Neural cell (in vitro differentiated cells): ENCODE data around the gene AFF2. TPM values are rescaled to one million over a fixed set of nuclear protein-coding genes. Genes with fewer than 3 reads are reported as not detected.

Experiments used
- H2AFZ ChIP-seq: fragments of 200-600, 300-800 bp; sonication (generic), shearing (Covaris generic); 2 replicates; pipeline ENCODE4 v1.6.0; 2014; ENCODE audit warnings: low read depth, mild to moderate bottlenecking, antibody characterized with exemption, low read length, moderate library complexity
- H3F3A ChIP-seq: fragments of 200-600 bp; shearing (Covaris generic); 2 replicates; pipeline ENCODE4 v1.6.1; 2016; ENCODE audit warnings: mild to moderate bottlenecking, moderate library complexity, mixed read lengths, antibody characterized with exemption, low read length; ENCODE audit not compliant: insufficient read depth, poor library complexity, severe bottlenecking
- H3K27ac ChIP-seq: fragments of 200-600, 300-800 bp; sonication (generic), shearing (Covaris generic); 2 replicates; pipeline ENCODE4 v1.5.1; 2014; ENCODE audit warnings: mild to moderate bottlenecking, low read length, moderate library complexity
- H3K27me3 ChIP-seq: fragments of 300-800, 200-600 bp; sonication (generic), shearing (Covaris generic); 2 replicates; pipeline ENCODE4 v1.6.0; 2014; ENCODE audit warnings: mild to moderate bottlenecking, low read depth, low read length, moderate library complexity; ENCODE audit not compliant: insufficient read depth
- H3K36me3 ChIP-seq: fragments of 300-800, 200-600 bp; sonication (generic), shearing (Covaris generic); 2 replicates; pipeline ENCODE4 v1.5.1; 2014; ENCODE audit warnings: mild to moderate bottlenecking, antibody characterized with exemption, low read length, moderate library complexity; ENCODE audit not compliant: insufficient read depth
- H3K4me2 ChIP-seq: fragments of 300-800, 200-600 bp; sonication (generic), shearing (Covaris generic); 2 replicates; pipeline ENCODE4 v1.6.0; 2014; ENCODE audit warnings: mild to moderate bottlenecking, low read length
- H3K4me3 ChIP-seq: fragments of 300-800, 200-600 bp; sonication (generic), shearing (Covaris generic); 2 replicates; pipeline ENCODE4 v1.5.1; 2014; ENCODE audit warnings: mild to moderate bottlenecking, low read length, moderate library complexity
- H3K79me2 ChIP-seq: fragments of 200-600 bp; shearing (Covaris generic); replicated peaks from 2 replicates; pipeline ENCODE4 v1.6.0; 2014; ENCODE audit warnings: mild to moderate bottlenecking, low read length, moderate library complexity; ENCODE audit not compliant: insufficient read depth
- H3K9ac ChIP-seq: fragments of 300-800, 200-600 bp; sonication (generic), shearing (Covaris generic); 2 replicates; pipeline ENCODE4 v1.6.1; 2016; ENCODE audit warnings: mild to moderate bottlenecking, low read length, mixed read lengths
- H3K9me2 ChIP-seq: fragments of 200-600 bp; shearing (Covaris generic); 2 replicates; pipeline ENCODE4 v1.6.1; 2016; ENCODE audit warnings: mild to moderate bottlenecking, low read length, mixed read lengths; ENCODE audit not compliant: insufficient read depth
- H3K9me3 ChIP-seq: fragments of 200-600, 300-800 bp; sonication (generic), shearing (Covaris generic); 2 replicates; pipeline ENCODE4 v1.6.1; 2016; ENCODE audit warnings: mild to moderate bottlenecking, mixed run types, low read length, moderate library complexity, mixed read lengths
- H4K20me1 ChIP-seq: fragments of 200-600 bp; shearing (Covaris generic); 2 replicates; pipeline ENCODE4 v1.6.1; 2016; ENCODE audit warnings: mild to moderate bottlenecking, mixed run types; ENCODE audit not compliant: insufficient read depth
- EP300 ChIP-seq: fragments of 450-650 bp; conservative IDR thresholded peaks from 2 replicates; pipeline ENCODE4 v1.6.1; 2014; ENCODE audit warnings: antibody characterized with exemption, mild to moderate bottlenecking, moderate library complexity; ENCODE audit not compliant: poor library complexity, severe bottlenecking
- EZH2 ChIP-seq: fragments of 200-600, 300-800 bp; shearing (Covaris generic), sonication (generic); IDR thresholded peaks from 2 replicates; pipeline ENCODE4 v1.6.1; 2014; ENCODE audit warnings: antibody characterized with exemption, low read length, borderline replicate concordance, mild to moderate bottlenecking; ENCODE audit not compliant: insufficient read depth, poor library complexity, severe bottlenecking
- MXI1 ChIP-seq: fragments of 450-650 bp; conservative IDR thresholded peaks from 2 replicates; pipeline ENCODE4 v1.6.1; 2014; ENCODE audit warnings: antibody characterized with exemption, mild to moderate bottlenecking; ENCODE audit not compliant: poor library complexity, severe bottlenecking
- POLR2AphosphoS5 ChIP-seq: IDR thresholded peaks from 2 replicates; pipeline ENCODE4 v1.6.1; 2012
- RAD21 ChIP-seq: fragments of 450-650 bp; conservative IDR thresholded peaks from 2 replicates; pipeline ENCODE4 v1.6.1; 2014; ENCODE audit warnings: antibody characterized with exemption, mild to moderate bottlenecking, moderate library complexity
- SMC3 ChIP-seq: fragments of 450-650 bp; conservative IDR thresholded peaks from 2 replicates; pipeline ENCODE4 v1.6.1; 2014; ENCODE audit warnings: antibody characterized with exemption, mild to moderate bottlenecking, moderate library complexity; ENCODE audit not compliant: poor library complexity
- TAF1 ChIP-seq: IDR thresholded peaks from 2 replicates; pipeline ENCODE4 v1.6.1; 2012; ENCODE audit warnings: low read depth
- polyA plus RNA-seq: library from polyadenylated mRNA; depleted of rRNA; stranded (reverse); fragments of >200 nt; gene quantifications from 2 replicates; pipeline ENCODE4 v1.2.3, GENCODE V29; 2014
- TF ChIP-seq, protein P1 (sequence below): IDR thresholded peaks from 2 replicates; pipeline ENCODE4 v1.6.1; 2012; ENCODE audit warnings: borderline replicate concordance
- TF ChIP-seq, protein P2 (sequence below): fragments of 450-650 bp; IDR thresholded peaks from 2 replicates; pipeline ENCODE4 v1.5.1; 2014; ENCODE audit warnings: antibody characterized with exemption, mild to moderate bottlenecking, moderate library complexity; ENCODE audit not compliant: poor library complexity, severe bottlenecking

Gene AFF2
- polyA plus RNA-seq, 1 donor from 2014 or later = 10.5 TPM

DNA sequence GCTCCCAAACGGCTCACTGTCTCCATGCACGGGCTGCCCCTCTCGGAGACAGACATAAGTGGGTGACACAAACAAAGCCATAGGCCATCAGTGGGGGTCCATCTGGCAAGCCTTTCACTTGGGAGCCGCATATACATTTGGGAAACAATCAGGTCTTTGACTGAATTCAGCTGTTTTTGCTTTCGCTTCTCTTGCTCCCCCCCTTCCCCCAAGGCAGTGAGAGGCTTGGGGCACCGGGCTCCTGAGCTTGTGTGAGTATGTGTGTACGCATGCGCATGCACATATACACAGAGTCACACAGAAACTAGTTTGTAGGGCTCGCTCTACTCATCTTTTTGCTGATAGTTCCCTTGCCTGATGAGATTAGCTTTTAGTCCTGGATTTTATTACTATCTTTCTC is 284.4 kb downstream of the AFF2 start:
- Histone ChIP-seq H3K79me2 (no peaks in the 10 kb centered on the region), H3K9me3 (no peaks in the 10 kb centered on the region), H3K9ac (no peak overlapping the region), H4K20me1 (no peaks in the 10 kb centered on the region), H3F3A (no peaks in the 10 kb centered on the region), H3K9me2 (no peaks in the 10 kb centered on the region), H2AFZ (no peak overlapping the region), H3K27me3 (no peaks in the 10 kb centered on the region), H3K4me2 (no peak overlapping the region), H3K4me3 (no peak overlapping the region), H3K27ac (no peak overlapping the region), H3K36me3 (no peaks in the 10 kb centered on the region)
- TF ChIP-seq EP300 = no peak
- TF ChIP-seq, protein P1, sequence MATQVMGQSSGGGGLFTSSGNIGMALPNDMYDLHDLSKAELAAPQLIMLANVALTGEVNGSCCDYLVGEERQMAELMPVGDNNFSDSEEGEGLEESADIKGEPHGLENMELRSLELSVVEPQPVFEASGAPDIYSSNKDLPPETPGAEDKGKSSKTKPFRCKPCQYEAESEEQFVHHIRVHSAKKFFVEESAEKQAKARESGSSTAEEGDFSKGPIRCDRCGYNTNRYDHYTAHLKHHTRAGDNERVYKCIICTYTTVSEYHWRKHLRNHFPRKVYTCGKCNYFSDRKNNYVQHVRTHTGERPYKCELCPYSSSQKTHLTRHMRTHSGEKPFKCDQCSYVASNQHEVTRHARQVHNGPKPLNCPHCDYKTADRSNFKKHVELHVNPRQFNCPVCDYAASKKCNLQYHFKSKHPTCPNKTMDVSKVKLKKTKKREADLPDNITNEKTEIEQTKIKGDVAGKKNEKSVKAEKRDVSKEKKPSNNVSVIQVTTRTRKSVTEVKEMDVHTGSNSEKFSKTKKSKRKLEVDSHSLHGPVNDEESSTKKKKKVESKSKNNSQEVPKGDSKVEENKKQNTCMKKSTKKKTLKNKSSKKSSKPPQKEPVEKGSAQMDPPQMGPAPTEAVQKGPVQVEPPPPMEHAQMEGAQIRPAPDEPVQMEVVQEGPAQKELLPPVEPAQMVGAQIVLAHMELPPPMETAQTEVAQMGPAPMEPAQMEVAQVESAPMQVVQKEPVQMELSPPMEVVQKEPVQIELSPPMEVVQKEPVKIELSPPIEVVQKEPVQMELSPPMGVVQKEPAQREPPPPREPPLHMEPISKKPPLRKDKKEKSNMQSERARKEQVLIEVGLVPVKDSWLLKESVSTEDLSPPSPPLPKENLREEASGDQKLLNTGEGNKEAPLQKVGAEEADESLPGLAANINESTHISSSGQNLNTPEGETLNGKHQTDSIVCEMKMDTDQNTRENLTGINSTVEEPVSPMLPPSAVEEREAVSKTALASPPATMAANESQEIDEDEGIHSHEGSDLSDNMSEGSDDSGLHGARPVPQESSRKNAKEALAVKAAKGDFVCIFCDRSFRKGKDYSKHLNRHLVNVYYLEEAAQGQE = no peak
- no peak for TF ChIP-seq POLR2AphosphoS5
- no peak for TF ChIP-seq MXI1
- no peak for TF ChIP-seq EZH2
- TF ChIP-seq, protein P2, sequence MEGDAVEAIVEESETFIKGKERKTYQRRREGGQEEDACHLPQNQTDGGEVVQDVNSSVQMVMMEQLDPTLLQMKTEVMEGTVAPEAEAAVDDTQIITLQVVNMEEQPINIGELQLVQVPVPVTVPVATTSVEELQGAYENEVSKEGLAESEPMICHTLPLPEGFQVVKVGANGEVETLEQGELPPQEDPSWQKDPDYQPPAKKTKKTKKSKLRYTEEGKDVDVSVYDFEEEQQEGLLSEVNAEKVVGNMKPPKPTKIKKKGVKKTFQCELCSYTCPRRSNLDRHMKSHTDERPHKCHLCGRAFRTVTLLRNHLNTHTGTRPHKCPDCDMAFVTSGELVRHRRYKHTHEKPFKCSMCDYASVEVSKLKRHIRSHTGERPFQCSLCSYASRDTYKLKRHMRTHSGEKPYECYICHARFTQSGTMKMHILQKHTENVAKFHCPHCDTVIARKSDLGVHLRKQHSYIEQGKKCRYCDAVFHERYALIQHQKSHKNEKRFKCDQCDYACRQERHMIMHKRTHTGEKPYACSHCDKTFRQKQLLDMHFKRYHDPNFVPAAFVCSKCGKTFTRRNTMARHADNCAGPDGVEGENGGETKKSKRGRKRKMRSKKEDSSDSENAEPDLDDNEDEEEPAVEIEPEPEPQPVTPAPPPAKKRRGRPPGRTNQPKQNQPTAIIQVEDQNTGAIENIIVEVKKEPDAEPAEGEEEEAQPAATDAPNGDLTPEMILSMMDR = no peak
- TF ChIP-seq RAD21 = no peak

DNA sequence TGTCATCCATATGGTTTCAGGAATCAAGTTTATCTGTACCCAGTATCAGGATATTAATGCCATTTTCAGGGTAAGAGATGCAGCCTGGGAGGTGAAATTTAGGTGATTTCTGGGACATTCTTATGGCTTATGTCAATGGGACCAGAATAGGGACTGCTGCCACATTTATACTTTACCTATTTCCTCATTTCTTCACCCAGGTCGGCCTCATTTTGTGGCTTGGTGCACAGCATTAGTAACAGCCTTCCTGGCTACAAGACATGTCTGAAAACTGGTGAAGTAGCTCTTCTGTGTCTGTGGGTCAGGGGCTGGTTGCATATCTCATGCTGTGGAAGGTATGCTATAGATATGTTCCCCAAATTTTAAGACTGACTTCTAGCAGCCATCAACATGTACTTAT is 284.8 kb downstream of the AFF2 start:
- no peaks in the 10 kb centered on the region for H4K20me1 ChIP-seq
- H3K9me3 ChIP-seq = no peaks in the 10 kb centered on the region
- no peak overlapping the region for H3K27ac ChIP-seq
- H3K9ac ChIP-seq = no peak overlapping the region
- H3K9me2 ChIP-seq = no peaks in the 10 kb centered on the region
- no peak overlapping the region for H3K4me3 ChIP-seq
- no peaks in the 10 kb centered on the region for H3K79me2 ChIP-seq
- H3K27me3 ChIP-seq = no peaks in the 10 kb centered on the region
- TF ChIP-seq POLR2AphosphoS5 = no peak
- no peak for TF ChIP-seq EP300
- TF ChIP-seq TAF1 = no peak
- no peak for TF ChIP-seq SMC3
- TF ChIP-seq MXI1 = no peak
- TF ChIP-seq RAD21 = no peak
- TF ChIP-seq, protein P2 = no peak
- TF ChIP-seq, protein P1 = no peak
- no peak for TF ChIP-seq EZH2
- H3F3A ChIP-seq = no peaks in the 10 kb centered on the region
- H3K36me3 ChIP-seq = no peaks in the 10 kb centered on the region
- H3K4me2 ChIP-seq = no peak overlapping the region
- H2AFZ ChIP-seq = no peak overlapping the region
